ENCODE data around the gene CDHR2. TPM values are rescaled to one million over a fixed set of nuclear protein-coding genes. Genes with fewer than 3 reads are reported as not detected.
A peak's percentile ranks its signal among the peaks of the same experiment; 100 is the strongest.

Gene CDHR2
- total RNA-seq, 2 donors from 2014 or later = 1.3 to 2.4 TPM

DNA sequence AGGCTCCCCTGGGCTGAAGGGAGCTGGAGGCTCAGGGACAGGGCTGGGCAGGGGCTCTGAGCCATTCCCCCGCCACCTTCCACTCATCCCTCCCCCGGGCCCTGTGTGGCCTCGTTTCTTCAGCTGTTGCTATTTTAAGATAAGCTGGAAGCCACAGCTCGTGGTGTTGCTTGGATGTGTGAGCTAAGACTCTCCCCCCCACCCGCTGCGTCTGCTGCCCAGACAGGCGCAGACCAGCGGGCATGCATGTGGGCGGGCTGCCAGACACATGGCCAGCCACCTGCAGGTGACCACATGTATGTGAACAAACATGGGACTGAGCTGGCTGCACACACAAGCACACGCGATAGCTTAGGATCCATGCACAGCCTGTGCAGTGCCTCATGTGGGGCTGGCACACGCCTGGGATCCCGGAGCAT is 72.5 kb downstream of the CDHR2 start:
- H3K27me3 Mint-ChIP-seq = peaks cover 55% of the 10 kb centered on the region
- no peaks in the 10 kb centered on the region for H3K9me3 ChIP-seq (ENCODE audit: control insufficient read depth, low read length, poor library complexity, severe bottlenecking)
- DNase-seq = no peak
- H3K27ac Mint-ChIP-seq = no peak overlapping the region
- peaks cover 8% of the 10 kb centered on the region for H3K4me1 Mint-ChIP-seq
- no peak for ATAC-seq
- H3K4me3 Mint-ChIP-seq = no peak overlapping the region
- peaks cover 8% of the 10 kb centered on the region for H3K36me3 Mint-ChIP-seq (ENCODE audit: low read depth)

DNA sequence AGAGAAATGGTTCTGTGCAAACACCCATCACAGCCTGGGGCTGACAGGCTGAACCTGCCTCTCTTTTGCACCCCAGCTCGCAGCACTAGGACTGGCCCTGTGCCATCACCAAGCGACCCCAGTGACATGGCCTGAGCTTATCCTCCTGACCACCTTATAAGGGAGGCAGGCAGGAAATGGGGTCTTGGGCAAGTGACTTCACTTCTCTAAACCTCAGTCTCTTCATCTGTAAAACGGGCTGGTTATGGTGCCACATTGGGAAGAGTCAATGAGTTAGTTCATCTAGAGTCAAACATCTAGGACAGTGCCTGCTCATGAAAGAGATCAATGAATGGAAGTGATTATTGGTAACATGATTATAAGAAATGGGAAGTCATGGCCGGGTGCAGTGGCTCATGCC is 75.0 kb downstream of the CDHR2 start:
- H3K4me3 Mint-ChIP-seq = no peak overlapping the region
- peaks cover 6% of the 10 kb centered on the region for H3K4me1 Mint-ChIP-seq
- H3K27me3 Mint-ChIP-seq = peaks cover 56% of the 10 kb centered on the region
- ATAC-seq = no peak
- no peaks in the 10 kb centered on the region for H3K9me3 ChIP-seq (ENCODE audit: control insufficient read depth, low read length, poor library complexity, severe bottlenecking)
- no peak for DNase-seq
- H3K36me3 Mint-ChIP-seq (ENCODE audit: low read depth) = peaks cover 9% of the 10 kb centered on the region
- no peak overlapping the region for H3K27ac Mint-ChIP-seq

DNA sequence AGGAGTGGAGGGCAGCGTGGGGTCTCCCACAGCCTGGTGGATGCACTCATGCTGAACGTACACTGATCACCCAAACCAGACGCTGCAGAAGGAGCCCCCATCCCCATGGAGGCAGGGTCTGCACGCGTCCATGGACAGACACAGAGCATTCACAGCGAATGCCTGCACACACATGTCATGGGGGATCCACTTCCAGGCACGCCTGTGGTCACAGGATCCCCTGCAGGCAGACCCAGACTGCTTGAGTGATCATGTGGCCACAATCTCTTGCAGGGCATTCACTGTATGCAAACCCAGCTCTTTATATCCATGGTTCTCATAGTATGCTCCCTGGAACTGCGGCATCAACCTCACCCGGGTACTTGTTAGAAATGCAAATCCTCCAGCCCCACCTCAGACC is 75.8 kb downstream of the CDHR2 start:
- ATAC-seq (no peak), DNase-seq (no peak)
- Mint-ChIP-seq H3K36me3 (ENCODE audit: low read depth) (peaks cover 9% of the 10 kb centered on the region), H3K27me3 (peaks cover 51% of the 10 kb centered on the region), H3K27ac (no peak overlapping the region), H3K4me1 (peaks cover 6% of the 10 kb centered on the region), H3K4me3 (no peak overlapping the region)
- no peaks in the 10 kb centered on the region for H3K9me3 ChIP-seq (ENCODE audit: control insufficient read depth, low read length, poor library complexity, severe bottlenecking)

DNA sequence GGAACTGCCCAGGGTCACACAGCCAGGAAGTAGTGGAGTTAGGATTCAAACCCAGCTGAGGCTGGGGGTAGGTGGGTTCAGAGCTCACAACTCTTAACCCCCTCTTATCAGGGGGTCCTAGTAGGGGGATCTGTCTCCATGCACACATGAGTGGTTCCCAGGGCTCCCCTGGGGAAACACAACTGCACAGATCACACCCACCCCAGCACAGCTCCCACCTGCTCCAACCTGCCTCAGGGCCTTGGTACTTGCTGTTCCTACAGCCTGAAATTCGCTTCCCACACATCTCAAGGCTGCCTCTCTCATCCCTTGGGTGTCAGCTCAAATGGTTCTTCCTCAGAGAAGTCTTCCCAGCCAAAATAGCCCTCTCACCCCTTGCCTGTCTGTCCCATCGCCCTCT is 76.4 kb downstream of the CDHR2 start:
- no peak for DNase-seq
- Mint-ChIP-seq H3K36me3 (ENCODE audit: low read depth) (peaks cover 6% of the 10 kb centered on the region), H3K27me3 (peaks cover 46% of the 10 kb centered on the region), H3K4me1 (peaks cover 2% of the 10 kb centered on the region), H3K4me3 (no peak overlapping the region), H3K27ac (no peak overlapping the region)
- no peaks in the 10 kb centered on the region for H3K9me3 ChIP-seq (ENCODE audit: control insufficient read depth, low read length, poor library complexity, severe bottlenecking)
- no peak for ATAC-seq

DNA sequence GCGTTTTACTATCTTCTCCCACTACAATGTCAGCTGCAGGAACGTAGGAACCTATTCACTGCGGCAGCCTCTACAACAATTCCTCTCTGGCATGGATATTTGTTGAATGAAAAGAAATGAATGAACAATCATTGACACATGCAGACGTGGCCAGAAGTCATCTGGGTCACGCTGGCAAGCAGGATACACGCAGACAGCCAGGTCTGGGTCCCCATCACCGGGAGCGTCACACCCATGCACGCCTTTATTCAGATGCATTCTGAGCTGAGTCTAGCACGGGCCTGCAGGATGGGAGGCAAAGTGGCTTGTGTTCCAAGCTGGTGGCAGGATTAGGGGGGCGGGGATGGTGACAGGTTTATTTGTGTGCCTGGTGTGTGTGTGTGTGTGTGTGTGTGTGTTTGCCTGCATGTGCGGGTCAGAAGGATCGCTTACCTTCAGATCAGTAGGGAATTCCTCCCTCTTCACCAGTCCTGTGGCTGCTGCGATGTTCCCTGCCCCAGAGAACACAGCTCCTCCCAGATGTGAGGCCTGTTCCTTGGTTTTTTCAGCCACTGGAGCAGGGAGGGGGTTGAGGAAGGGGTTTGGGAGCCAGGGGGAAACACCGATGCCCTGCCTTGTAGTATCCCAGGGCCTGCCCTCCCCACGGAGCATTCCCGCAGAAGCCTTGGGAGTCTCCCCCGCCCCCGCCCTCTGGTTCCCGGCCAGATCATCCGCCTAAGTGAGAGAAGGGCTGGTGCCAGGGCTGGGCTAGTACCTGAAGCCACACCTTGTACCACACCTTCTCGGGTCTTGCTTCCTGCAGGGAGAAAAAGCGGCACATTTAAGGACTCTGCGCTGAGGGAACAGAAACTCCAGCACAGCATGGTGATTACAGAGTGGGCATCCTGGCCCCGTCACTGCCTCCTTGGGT is 77.1 kb downstream of the CDHR2 start:
- Mint-ChIP-seq H3K36me3 (ENCODE audit: low read depth) (peaks cover 12% of the 10 kb centered on the region), H3K4me3 (no peak overlapping the region), H3K4me1 (peaks cover 7% of the 10 kb centered on the region), H3K27ac (no peak overlapping the region), H3K27me3 (peaks cover 48% of the 10 kb centered on the region)
- ATAC-seq (no peak), DNase-seq (no peak)
- H3K9me3 ChIP-seq (ENCODE audit: control insufficient read depth, low read length, poor library complexity, severe bottlenecking) = no peaks in the 10 kb centered on the region

DNA sequence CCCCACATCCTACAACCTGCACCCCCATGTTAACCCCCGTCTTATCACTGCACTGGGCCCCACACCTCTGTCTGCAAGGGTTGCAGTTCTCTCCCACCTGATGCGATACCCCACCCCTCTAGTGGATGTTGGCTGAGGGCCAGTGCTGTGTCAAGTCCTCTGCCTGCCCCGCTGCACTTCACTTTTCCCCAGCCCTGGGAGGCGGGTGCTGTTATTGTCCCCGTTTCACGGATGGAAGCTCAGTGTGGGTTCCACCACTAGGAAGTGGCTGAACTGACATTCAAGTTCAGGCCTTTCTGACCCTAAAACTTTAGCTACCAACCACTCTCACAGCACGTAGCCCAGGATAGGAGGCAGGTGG is 77.7 kb downstream of the CDHR2 start:
- Mint-ChIP-seq H3K27ac (no peak overlapping the region), H3K36me3 (ENCODE audit: low read depth) (peaks cover 14% of the 10 kb centered on the region), H3K4me3 (no peak overlapping the region), H3K27me3 (peaks cover 50% of the 10 kb centered on the region), H3K4me1 (peaks cover 8% of the 10 kb centered on the region)
- DNase-seq (no peak), ATAC-seq (no peak)
- no peaks in the 10 kb centered on the region for H3K9me3 ChIP-seq (ENCODE audit: control insufficient read depth, low read length, poor library complexity, severe bottlenecking)

DNA sequence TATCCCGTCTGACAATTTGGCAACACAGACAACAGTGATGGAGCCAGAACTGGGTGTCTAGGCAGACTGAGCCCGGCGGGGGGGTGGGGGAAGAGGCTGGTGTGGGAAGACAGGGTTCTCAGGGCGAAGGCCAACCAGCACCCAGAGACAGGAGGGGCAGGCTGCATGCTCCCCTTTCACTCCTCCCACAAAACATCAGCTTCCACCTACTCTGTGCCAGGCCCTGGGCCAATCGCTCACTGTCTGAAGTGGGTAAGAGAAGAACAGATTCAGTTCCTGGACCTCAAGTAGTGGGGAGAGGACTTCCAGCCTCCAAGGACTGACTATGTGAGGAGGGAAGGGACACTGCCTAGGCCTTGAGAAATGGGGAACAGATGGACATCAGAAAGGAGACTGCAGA is 78.4 kb downstream of the CDHR2 start:
- H3K4me1 Mint-ChIP-seq = peaks cover 8% of the 10 kb centered on the region
- peaks cover 49% of the 10 kb centered on the region for H3K27me3 Mint-ChIP-seq
- no peak overlapping the region for H3K27ac Mint-ChIP-seq
- ATAC-seq (no peak), DNase-seq (no peak)
- no peaks in the 10 kb centered on the region for H3K9me3 ChIP-seq (ENCODE audit: control insufficient read depth, low read length, poor library complexity, severe bottlenecking)
- peaks cover 14% of the 10 kb centered on the region for H3K36me3 Mint-ChIP-seq (ENCODE audit: low read depth)
- H3K4me3 Mint-ChIP-seq = no peak overlapping the region

DNA sequence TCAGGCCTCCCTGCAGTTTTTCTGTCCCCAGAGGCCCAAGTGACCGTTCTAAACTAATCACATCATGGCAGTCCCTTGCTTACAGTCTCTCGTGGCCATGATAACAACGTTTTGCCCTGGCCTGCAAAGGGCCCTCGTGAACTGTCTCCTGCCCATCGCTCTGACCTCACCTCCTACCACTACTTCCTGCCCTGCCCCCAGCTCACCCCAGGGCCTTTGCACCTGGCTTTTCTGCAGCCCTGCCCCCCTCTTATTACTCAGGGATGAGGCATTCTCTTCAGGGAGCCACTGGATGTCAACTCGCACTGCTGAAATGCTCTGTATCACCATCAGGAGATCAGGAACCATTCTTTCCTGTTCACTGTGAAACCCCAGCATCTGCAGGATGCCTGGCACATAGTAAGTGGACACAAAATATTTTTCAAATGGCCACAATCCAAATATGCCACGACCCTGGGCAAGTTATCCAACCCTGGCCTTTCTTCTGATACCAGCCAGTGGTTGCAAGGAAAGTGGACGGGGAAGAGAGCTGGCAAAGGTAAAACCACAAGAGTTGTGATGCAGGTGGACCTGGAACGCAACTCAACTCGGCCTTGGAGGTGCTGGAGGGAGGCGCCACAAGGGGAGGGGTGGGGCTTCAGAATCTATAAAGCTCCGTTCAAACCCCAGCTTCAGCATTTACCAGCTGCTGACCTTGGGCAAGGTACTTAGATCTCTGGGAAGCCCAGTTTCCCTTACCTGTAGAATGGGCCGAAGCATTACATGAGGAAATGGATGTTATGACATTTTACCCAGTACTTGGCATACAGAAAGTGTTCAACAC is 79.5 kb downstream of the CDHR2 start:
- H3K9me3 ChIP-seq (ENCODE audit: control insufficient read depth, low read length, poor library complexity, severe bottlenecking) = no peaks in the 10 kb centered on the region
- H3K4me1 Mint-ChIP-seq = peaks cover 11% of the 10 kb centered on the region
- H3K36me3 Mint-ChIP-seq (ENCODE audit: low read depth) = peaks cover 17% of the 10 kb centered on the region
- peaks cover 60% of the 10 kb centered on the region for H3K27me3 Mint-ChIP-seq
- no peak overlapping the region for H3K27ac Mint-ChIP-seq
- ATAC-seq (no peak), DNase-seq (no peak)
- peak overlapping the region; percentile 28 for H3K4me3 Mint-ChIP-seq

DNA sequence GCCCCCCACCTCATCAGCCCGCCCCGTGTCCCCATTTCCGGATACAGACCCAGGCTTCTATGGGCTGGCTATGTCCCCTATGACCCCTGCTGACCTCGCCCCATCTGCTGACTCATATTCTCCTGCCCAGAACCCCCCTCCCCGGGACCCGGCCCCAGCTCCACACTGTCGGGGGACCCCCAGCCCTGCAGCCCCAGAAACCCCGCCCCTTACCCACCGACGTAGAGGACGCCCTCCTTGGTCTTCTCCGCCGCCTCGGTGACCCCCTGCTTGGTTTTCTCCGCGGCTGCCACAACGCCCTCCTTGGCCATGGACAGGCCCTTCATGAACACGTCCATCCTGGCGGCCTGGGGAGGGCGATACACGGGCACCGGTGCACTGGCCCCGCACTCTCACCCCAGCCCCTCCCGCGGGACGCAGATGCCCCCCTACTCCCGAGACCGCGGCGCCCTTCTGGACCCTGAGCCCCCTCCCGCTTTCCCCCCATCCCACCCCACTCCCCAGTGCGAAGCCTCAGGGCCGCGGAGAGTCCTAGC is 80.2 kb downstream of the CDHR2 start:
- H3K27ac Mint-ChIP-seq = no peak overlapping the region
- peak overlapping the region; percentile 65 for H3K4me3 Mint-ChIP-seq

DNA sequence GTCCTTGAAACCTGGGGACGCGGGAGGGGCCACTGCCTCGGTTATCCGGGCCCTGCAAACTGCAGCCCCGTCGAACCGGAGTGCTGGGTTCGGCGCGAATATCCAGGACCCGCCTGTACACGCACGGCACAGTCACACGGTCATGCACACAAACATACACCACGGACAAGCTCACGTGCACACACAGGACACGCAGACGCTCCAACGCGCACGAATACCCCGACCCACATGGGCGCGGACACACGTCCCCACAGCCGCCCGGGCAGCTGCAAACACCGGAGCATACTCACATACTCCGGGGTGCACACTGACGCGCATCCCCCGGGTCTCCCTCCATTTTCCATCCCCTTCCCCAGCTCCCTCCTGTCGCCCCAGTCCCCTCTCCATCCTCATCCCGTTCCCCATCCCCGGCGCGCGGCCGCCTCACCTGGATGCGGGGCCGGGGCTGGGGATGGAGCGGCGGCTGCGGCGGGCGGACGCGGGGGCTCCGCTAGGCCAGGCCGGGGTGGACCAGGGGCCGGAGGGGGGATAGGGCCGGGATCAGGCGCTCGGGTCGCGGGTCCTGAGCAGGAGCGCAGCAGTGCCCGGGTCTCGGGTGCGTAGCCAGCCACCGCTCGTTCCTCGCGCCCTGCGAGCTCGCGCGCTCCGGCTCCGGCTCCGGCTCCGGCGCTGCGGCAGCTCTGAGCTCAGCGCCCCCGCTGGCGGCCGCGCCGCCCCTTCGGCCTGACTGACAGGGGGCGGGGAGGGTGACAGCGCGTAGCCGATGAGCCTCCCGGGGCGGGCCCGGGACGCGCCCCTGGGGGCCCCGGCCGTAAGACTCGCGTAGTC is 80.9 kb downstream of the CDHR2 start, which contains the start of the genes EIF4E1B and SNCB:
Gene EIF4E1B (plus strand): TSS at position 823 of the 828 bp plus-strand sequence. CDS start 12,113 bp downstream, outside the sequence.
Gene SNCB (minus strand): TSS at position 682 of the 828 bp plus-strand sequence. CDS start 880 bp downstream, outside the sequence.
- Mint-ChIP-seq H3K27me3 (peaks cover 71% of the 10 kb centered on the region), H3K27ac (no peak within 1 kb of the TSS), H3K4me3 (peak within 1 kb of the TSS; percentile 70), H3K36me3 (ENCODE audit: low read depth) (peaks cover 20% of the 10 kb centered on the region), H3K4me1 (peaks cover 15% of the 10 kb centered on the region)
- no peak for DNase-seq
- peak; percentile 84 for ATAC-seq
- no peaks in the 10 kb centered on the region for H3K9me3 ChIP-seq (ENCODE audit: control insufficient read depth, low read length, poor library complexity, severe bottlenecking)

More for the DNA sequence above, 80.2 kb downstream of the CDHR2 start:
- H3K9me3 ChIP-seq (ENCODE audit: control insufficient read depth, low read length, poor library complexity, severe bottlenecking) = no peaks in the 10 kb centered on the region
- peaks cover 15% of the 10 kb centered on the region for H3K4me1 Mint-ChIP-seq
- ATAC-seq (no peak), DNase-seq (no peak)
- peaks cover 20% of the 10 kb centered on the region for H3K36me3 Mint-ChIP-seq (ENCODE audit: low read depth)
- peaks cover 67% of the 10 kb centered on the region for H3K27me3 Mint-ChIP-seq

DNA sequence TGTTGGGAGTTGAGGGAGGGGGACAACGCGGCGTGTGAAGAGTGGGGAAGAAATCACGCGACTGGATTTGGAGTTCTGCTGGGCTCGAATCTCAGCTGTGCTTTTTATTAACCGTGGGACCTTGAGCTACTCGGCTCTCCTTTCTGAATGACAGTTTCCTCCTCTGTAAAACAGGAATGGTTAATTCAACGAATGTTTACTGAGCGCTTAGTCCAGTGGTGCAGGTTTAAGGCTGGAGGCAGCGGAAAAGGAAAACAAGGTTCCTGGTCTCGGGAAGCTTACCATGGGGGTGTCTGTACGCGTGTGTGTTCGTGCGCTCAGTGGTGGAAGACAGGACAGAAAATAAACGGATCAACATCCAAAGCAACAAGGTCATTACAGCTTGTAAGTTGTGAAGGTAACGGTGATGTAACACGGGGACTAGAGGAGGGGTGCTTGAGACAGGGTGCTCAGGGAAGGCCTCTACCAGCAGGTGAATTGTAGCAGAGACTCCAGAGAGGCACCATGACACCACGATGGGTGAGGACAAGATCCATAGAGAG is 81.6 kb downstream of the CDHR2 start:
- H3K4me1 Mint-ChIP-seq = peaks cover 15% of the 10 kb centered on the region
- peak overlapping the region; percentile 70 for H3K4me3 Mint-ChIP-seq
- H3K9me3 ChIP-seq (ENCODE audit: control insufficient read depth, low read length, poor library complexity, severe bottlenecking) = peaks cover 3% of the 10 kb centered on the region
- DNase-seq (no peak), ATAC-seq (no peak)
- H3K27me3 Mint-ChIP-seq = peaks cover 71% of the 10 kb centered on the region
- no peak overlapping the region for H3K27ac Mint-ChIP-seq
- H3K36me3 Mint-ChIP-seq (ENCODE audit: low read depth) = peaks cover 20% of the 10 kb centered on the region

All from T-helper 17 cell (primary cell).